Epithelial cell of esophagus (primary cell): Measurements from ENCODE around the gene OPN1SW.
A peak's percentile ranks its signal among the peaks of the same experiment; 100 is the strongest.

Experiments
- DNase-seq: peaks from one replicate; pipeline ENCODE4 v3.0.0; 2010; ENCODE audit warnings: low read depth
- H3K4me3 ChIP-seq: 2 replicates; pipeline ENCODE4 v1.5.1; 2011; ENCODE audit warnings: mild to moderate bottlenecking, low read length, control low read depth
- TF ChIP-seq, protein P1 (sequence below): IDR thresholded peaks from 2 replicates; pipeline ENCODE4 v1.5.1; 2011; ENCODE audit warnings: low read depth, mild to moderate bottlenecking, low read length, control low read depth, inconsistent platforms; ENCODE audit not compliant: insufficient read depth; ENCODE audit errors: missing control alignments

The OPN1SW gene

GRCh38 chr7:128747327-128748079 lies 28.1 kb downstream of the OPN1SW start:
- H3K4me3 ChIP-seq: no peak overlapping the region
- TF ChIP-seq, protein P1, sequence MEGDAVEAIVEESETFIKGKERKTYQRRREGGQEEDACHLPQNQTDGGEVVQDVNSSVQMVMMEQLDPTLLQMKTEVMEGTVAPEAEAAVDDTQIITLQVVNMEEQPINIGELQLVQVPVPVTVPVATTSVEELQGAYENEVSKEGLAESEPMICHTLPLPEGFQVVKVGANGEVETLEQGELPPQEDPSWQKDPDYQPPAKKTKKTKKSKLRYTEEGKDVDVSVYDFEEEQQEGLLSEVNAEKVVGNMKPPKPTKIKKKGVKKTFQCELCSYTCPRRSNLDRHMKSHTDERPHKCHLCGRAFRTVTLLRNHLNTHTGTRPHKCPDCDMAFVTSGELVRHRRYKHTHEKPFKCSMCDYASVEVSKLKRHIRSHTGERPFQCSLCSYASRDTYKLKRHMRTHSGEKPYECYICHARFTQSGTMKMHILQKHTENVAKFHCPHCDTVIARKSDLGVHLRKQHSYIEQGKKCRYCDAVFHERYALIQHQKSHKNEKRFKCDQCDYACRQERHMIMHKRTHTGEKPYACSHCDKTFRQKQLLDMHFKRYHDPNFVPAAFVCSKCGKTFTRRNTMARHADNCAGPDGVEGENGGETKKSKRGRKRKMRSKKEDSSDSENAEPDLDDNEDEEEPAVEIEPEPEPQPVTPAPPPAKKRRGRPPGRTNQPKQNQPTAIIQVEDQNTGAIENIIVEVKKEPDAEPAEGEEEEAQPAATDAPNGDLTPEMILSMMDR: no peak
- no peak for DNase-seq

- H3K4me3 ChIP-seq: no peak overlapping the region
- TF ChIP-seq, protein P1: no peak
- no peak for DNase-seq
These were observed 29.9 kb downstream of the OPN1SW start for GRCh38 chr7:128745706-128746105.

DNA sequence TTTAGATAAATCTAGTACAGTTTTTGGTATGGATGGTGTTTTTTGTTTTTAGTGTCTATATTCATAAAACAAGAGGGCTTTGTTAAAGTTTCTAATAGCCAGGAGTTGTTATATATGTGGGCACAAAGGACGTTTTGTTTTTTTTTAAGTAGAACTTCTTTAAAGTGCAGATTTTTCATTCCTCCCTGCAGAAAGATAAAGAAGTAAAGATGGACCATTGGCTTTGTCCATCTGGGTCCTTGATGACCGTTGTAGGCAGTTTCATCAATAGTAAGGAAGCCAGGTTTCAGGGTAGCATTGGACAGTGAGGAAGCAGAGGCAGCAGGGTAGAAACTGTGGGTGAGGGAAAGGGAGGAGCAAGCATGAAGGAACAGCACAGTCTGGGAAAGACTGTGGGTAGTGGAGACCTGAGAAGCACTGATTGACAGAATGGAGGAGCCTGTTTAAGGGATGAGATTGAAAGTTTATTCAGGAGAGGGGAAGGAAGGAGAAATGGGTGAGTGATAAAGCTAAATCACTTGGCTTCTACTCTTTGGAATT lies 31.2 kb downstream of the OPN1SW start:
- H3K4me3 ChIP-seq: no peak overlapping the region
- DNase-seq: no peak
- TF ChIP-seq, protein P1: no peak

- H3K4me3 ChIP-seq: no peak overlapping the region
- no peak for DNase-seq
- TF ChIP-seq, protein P1: no peak
These were observed 32.4 kb downstream of the OPN1SW start for GRCh38 chr7:128743112-128743772.

DNA sequence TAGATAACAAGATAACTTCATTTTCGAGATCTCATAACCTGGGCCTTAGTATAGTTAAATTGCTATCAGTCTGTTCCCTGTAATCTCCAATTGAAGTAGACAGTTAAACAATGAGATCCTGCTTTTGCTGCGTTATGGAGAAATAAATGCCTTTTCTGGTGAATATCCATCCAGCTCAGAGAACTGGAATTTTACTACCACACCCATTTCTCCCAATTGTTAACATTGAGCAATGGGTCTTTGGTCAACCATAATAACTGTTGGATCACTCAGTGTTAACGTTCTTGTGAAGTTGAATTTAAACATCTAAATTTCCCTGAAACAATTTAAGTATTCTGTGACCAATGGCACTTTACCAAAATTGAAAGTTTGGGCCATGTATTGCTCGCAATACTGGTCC lies 33.4 kb downstream of the OPN1SW start:
- no peak overlapping the region for H3K4me3 ChIP-seq
- peak; percentile 72 for DNase-seq
- TF ChIP-seq, protein P1: no peak

DNA sequence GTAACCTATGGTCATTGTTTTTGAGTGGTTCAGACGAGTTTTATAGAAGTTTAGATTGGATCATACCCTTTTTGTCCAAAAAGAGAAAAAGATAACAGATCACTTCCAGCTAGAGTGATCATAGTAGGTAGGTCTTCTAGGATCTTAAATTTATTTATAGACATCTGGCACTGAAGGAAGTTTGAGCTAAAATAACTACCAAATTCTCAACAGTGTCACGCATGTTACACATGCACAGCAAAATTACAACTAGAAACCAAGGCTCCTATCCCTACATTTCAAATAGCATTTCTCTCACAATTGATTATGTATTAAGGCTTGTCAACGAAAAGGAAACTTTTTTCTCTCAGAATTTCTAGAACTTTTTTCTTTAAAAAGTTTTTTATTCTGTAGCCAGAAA lies 34.1 kb downstream of the OPN1SW start:
- H3K4me3 ChIP-seq: no peak overlapping the region
- no peak for DNase-seq
- TF ChIP-seq, protein P1: no peak
